GM12878 (cell line): ENCODE measurements around the gene NTN3. TPM values are rescaled to one million over a fixed set of nuclear protein-coding genes. Genes with fewer than 3 reads are reported as not detected.

Experiments used
- HDAC2 ChIP-seq: fragments of 200-600 bp; sonication (generic); IDR thresholded peaks from 2 replicates; pipeline ENCODE4 v1.6.1; 2017
- KLF5 ChIP-seq: fragments of 450-650 bp; IDR thresholded peaks from 2 replicates; pipeline ENCODE4 v1.6.1; 2014; ENCODE audit warnings: mild to moderate bottlenecking; ENCODE audit not compliant: partially characterized antibody
- NFYA ChIP-seq: IDR thresholded peaks from 2 replicates; pipeline ENCODE4 v1.6.1; 2011; ENCODE audit warnings: low read depth, mild to moderate bottlenecking, low read length, improper control_type of control experiment, borderline replicate concordance
- SIX5 ChIP-seq: IDR thresholded peaks from 2 replicates; pipeline ENCODE4 v1.6.1; 2011; ENCODE audit warnings: mild to moderate bottlenecking, low read depth, low read length, moderate library complexity; ENCODE audit not compliant: severe bottlenecking
- SMAD5 ChIP-seq: IDR thresholded peaks from 2 replicates; pipeline ENCODE4 v1.6.1; 2016; ENCODE audit warnings: antibody characterized with exemption, low read depth
- SP1 ChIP-seq: IDR thresholded peaks from one replicate; pipeline ENCODE4 v1.6.1; 2011; ENCODE audit warnings: low read depth, low read length
- SRF ChIP-seq, 2 experiments: IDR thresholded peaks; 2 replicates each; pipeline ENCODE4 v1.6.1; 2011; ENCODE audit warnings: low read depth in 2 of 2, low read length in 2 of 2, mild to moderate bottlenecking in 1 of 2, moderate library complexity in 1 of 2
- TAF1 ChIP-seq: IDR thresholded peaks from 2 replicates; pipeline ENCODE4 v1.6.1; 2011; ENCODE audit warnings: mild to moderate bottlenecking, low read depth, low read length, borderline replicate concordance
- polyA plus RNA-seq, 11 experiments: library from polyadenylated mRNA; depleted of rRNA in 4 of 11; unstranded in 6 of 11; stranded (reverse) in 5 of 11; fragments of >200 nt; fragmentation: Nextera tagmentation in 4 of 11; fragmentation: Illumina TruSeq in 1 of 11; extraction: Ambion mirVana in 4 of 11; extraction: Trizol in 1 of 11; gene quantifications; 1 replicate in 1 of 11; 2 replicates in 10 of 11; pipeline versions ENCODE4 v1.2.1 to v1.2.3, GENCODE V29; 2011 to 2016; ENCODE audit warnings: inconsistent platforms in 2 of 11, missing spikeins in 2 of 11, low read depth in 1 of 11
- total RNA-seq, 4 experiments: library from RNA; depleted of rRNA in 3 of 4; stranded (reverse); fragments of >200 nt in 3 of 4; fragmentation: Illumina TruSeq in 1 of 4; extraction: Trizol in 1 of 4; gene quantifications; 2 replicates each; pipeline versions ENCODE4 v1.2.1 to v1.2.3, GENCODE V29; 2013 to 2021
- TF ChIP-seq, protein P1 (sequence below): IDR thresholded peaks from 2 replicates; pipeline ENCODE4 v1.6.1; 2012; ENCODE audit warnings: improper control_type of control experiment, low read depth, low read length; ENCODE audit not compliant: insufficient replicate concordance
- TF ChIP-seq, protein P2 (sequence below): fragments of 450-650 bp; IDR thresholded peaks from 2 replicates; pipeline ENCODE4 v1.6.1; 2018; ENCODE audit warnings: borderline replicate concordance, mild to moderate bottlenecking; ENCODE audit not compliant: partially characterized antibody
- TF ChIP-seq, protein P3 (sequence below): IDR thresholded peaks from 2 replicates; pipeline ENCODE4 v1.6.1; 2011; ENCODE audit warnings: borderline replicate concordance, low read depth, mild to moderate bottlenecking, moderate library complexity, low read length; ENCODE audit not compliant: insufficient read depth, poor library complexity, severe bottlenecking
- TF ChIP-seq, protein P4 (sequence below): fragments of 450-650 bp; IDR thresholded peaks from 2 replicates; pipeline ENCODE4 v1.6.1; 2017; ENCODE audit warnings: antibody characterized with exemption, mild to moderate bottlenecking, moderate library complexity
- TF ChIP-seq, protein P5 (sequence below): fragments of 150-350 bp; IDR thresholded peaks from 2 replicates; pipeline ENCODE4 v1.6.1; 2014; ENCODE audit warnings: mild to moderate bottlenecking, low read depth, low read length

Gene NTN3
- total and polyA plus RNA-seq, 10 of the 15 experiments (the other 5 are each of a cell fraction or from before 2014, with no cell fraction given), result 0.04 TPM; not detected in 9

DNA sequence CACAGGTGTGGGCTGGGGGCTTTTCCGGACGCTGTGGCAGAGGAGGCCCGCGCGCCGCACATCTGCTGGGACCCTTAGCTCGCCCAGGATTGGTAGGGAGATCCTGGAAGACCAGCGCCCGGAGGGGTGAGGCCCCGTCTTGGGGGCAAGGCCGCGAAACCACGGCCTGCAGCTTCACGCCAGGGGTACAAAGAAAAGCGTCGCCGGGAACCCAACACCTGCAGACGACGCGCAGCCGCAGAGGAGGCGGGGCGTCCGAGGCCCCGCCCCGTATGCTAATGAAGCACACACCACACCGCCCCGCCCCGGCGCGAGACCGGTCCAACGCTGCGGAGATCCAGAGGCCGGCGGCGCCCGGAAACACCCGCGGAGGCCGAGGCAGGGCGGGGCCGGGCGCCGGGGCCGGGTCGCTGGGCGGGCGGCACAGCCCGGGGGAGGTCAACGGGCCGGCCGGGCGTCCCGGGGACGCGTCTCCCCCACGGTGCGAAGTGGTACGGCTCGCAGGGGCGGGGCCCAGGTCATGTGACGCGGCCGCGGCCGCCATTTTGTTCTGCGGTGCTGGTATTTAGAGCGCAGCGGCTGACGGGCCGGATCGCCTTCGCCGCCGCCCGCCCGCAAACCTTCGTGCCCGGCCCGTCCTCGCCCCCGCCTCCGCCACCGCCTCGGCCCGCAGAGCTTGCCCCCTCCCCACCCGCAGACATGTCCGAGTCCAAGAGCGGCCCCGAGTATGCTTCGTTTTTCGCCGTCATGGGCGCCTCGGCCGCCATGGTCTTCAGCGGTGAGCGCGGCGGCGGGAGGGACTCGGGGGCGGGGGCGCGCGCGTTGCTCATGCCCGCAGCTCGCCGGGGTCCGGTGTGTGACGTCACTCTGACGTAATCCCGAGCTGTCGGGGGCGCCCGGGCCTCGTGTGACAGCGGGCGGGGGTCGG, 42.6 kb downstream of the NTN3 start, which contains the start of gene ATP6V0C (continued):
- TF ChIP-seq, protein P1, sequence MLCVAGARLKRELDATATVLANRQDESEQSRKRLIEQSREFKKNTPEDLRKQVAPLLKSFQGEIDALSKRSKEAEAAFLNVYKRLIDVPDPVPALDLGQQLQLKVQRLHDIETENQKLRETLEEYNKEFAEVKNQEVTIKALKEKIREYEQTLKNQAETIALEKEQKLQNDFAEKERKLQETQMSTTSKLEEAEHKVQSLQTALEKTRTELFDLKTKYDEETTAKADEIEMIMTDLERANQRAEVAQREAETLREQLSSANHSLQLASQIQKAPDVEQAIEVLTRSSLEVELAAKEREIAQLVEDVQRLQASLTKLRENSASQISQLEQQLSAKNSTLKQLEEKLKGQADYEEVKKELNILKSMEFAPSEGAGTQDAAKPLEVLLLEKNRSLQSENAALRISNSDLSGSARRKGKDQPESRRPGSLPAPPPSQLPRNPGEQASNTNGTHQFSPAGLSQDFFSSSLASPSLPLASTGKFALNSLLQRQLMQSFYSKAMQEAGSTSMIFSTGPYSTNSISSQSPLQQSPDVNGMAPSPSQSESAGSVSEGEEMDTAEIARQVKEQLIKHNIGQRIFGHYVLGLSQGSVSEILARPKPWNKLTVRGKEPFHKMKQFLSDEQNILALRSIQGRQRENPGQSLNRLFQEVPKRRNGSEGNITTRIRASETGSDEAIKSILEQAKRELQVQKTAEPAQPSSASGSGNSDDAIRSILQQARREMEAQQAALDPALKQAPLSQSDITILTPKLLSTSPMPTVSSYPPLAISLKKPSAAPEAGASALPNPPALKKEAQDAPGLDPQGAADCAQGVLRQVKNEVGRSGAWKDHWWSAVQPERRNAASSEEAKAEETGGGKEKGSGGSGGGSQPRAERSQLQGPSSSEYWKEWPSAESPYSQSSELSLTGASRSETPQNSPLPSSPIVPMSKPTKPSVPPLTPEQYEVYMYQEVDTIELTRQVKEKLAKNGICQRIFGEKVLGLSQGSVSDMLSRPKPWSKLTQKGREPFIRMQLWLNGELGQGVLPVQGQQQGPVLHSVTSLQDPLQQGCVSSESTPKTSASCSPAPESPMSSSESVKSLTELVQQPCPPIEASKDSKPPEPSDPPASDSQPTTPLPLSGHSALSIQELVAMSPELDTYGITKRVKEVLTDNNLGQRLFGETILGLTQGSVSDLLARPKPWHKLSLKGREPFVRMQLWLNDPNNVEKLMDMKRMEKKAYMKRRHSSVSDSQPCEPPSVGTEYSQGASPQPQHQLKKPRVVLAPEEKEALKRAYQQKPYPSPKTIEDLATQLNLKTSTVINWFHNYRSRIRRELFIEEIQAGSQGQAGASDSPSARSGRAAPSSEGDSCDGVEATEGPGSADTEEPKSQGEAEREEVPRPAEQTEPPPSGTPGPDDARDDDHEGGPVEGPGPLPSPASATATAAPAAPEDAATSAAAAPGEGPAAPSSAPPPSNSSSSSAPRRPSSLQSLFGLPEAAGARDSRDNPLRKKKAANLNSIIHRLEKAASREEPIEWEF, result no peak
- TF ChIP-seq, protein P2, sequence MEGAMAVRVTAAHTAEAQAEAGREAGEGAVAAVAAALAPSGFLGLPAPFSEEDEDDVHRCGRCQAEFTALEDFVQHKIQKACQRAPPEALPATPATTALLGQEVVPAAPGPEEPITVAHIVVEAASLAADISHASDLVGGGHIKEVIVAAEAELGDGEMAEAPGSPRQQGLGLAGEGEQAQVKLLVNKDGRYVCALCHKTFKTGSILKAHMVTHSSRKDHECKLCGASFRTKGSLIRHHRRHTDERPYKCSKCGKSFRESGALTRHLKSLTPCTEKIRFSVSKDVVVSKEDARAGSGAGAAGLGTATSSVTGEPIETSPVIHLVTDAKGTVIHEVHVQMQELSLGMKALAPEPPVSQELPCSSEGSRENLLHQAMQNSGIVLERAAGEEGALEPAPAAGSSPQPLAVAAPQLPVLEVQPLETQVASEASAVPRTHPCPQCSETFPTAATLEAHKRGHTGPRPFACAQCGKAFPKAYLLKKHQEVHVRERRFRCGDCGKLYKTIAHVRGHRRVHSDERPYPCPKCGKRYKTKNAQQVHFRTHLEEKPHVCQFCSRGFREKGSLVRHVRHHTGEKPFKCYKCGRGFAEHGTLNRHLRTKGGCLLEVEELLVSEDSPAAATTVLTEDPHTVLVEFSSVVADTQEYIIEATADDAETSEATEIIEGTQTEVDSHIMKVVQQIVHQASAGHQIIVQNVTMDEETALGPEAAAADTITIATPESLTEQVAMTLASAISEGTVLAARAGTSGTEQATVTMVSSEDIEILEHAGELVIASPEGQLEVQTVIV, result peak; percentile 28
- TF ChIP-seq SP1 (peak; percentile 76), KLF5 (peak; percentile 99), SIX5 (peak; percentile 34), SRF (IDR thresholded peaks at IDR 0.05; ENCODE audit: low read depth in 2 of 2, low read length in 2 of 2) (no peak), NFYA (no peak), SMAD5 (peak; percentile 65; the same call in 1 of the 2 replicates), HDAC2 (no peak), TAF1 (peak; percentile 87)
- TF ChIP-seq, protein P3, sequence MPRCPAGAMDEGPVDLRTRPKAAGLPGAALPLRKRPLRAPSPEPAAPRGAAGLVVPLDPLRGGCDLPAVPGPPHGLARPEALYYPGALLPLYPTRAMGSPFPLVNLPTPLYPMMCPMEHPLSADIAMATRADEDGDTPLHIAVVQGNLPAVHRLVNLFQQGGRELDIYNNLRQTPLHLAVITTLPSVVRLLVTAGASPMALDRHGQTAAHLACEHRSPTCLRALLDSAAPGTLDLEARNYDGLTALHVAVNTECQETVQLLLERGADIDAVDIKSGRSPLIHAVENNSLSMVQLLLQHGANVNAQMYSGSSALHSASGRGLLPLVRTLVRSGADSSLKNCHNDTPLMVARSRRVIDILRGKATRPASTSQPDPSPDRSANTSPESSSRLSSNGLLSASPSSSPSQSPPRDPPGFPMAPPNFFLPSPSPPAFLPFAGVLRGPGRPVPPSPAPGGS, result no peak
- TF ChIP-seq, protein P4, sequence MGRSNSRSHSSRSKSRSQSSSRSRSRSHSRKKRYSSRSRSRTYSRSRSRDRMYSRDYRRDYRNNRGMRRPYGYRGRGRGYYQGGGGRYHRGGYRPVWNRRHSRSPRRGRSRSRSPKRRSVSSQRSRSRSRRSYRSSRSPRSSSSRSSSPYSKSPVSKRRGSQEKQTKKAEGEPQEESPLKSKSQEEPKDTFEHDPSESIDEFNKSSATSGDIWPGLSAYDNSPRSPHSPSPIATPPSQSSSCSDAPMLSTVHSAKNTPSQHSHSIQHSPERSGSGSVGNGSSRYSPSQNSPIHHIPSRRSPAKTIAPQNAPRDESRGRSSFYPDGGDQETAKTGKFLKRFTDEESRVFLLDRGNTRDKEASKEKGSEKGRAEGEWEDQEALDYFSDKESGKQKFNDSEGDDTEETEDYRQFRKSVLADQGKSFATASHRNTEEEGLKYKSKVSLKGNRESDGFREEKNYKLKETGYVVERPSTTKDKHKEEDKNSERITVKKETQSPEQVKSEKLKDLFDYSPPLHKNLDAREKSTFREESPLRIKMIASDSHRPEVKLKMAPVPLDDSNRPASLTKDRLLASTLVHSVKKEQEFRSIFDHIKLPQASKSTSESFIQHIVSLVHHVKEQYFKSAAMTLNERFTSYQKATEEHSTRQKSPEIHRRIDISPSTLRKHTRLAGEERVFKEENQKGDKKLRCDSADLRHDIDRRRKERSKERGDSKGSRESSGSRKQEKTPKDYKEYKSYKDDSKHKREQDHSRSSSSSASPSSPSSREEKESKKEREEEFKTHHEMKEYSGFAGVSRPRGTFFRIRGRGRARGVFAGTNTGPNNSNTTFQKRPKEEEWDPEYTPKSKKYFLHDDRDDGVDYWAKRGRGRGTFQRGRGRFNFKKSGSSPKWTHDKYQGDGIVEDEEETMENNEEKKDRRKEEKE, result peak; percentile 93
- TF ChIP-seq, protein P5, sequence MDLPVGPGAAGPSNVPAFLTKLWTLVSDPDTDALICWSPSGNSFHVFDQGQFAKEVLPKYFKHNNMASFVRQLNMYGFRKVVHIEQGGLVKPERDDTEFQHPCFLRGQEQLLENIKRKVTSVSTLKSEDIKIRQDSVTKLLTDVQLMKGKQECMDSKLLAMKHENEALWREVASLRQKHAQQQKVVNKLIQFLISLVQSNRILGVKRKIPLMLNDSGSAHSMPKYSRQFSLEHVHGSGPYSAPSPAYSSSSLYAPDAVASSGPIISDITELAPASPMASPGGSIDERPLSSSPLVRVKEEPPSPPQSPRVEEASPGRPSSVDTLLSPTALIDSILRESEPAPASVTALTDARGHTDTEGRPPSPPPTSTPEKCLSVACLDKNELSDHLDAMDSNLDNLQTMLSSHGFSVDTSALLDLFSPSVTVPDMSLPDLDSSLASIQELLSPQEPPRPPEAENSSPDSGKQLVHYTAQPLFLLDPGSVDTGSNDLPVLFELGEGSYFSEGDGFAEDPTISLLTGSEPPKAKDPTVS, result no peak
